Kidney epithelial cell (primary cell): ENCODE results near the gene NIPBL. TPM values are rescaled to one million over a fixed set of nuclear protein-coding genes. Genes with fewer than 3 reads are reported as not detected.
"Not testable (repeated sequence)": the region's sequence is repeated elsewhere in the genome, so short reads cannot be mapped to it uniquely, and the experiment has no call there.

ENCODE experiments used
- DNase-seq: peaks from one replicate; pipeline ENCODE4 v3.0.0-alpha.2; 2010; ENCODE audit warnings: low read depth
- H3K27me3 ChIP-seq: 2 replicates; pipeline ENCODE4 v1.6.0; 2011; ENCODE audit warnings: low read length; ENCODE audit not compliant: control insufficient read depth, insufficient read depth
- H3K36me3 ChIP-seq: 2 replicates; pipeline ENCODE4 v1.5.1; 2011; ENCODE audit warnings: low read length; ENCODE audit not compliant: control insufficient read depth, insufficient read depth
- H3K4me3 ChIP-seq: 2 replicates; pipeline ENCODE4 v1.5.1; 2011; ENCODE audit warnings: low read depth, mild to moderate bottlenecking, control low read depth, low read length
- CTCF ChIP-seq: IDR thresholded peaks from 2 replicates; pipeline ENCODE4 v1.5.1; 2011; ENCODE audit warnings: mild to moderate bottlenecking, moderate library complexity, low read length, control low read depth, inconsistent platforms; ENCODE audit not compliant: insufficient read depth, poor library complexity, severe bottlenecking
- total RNA-seq: library from RNA; depleted of rRNA; stranded (reverse); fragments of >200 nt; gene quantifications from 2 replicates; pipeline ENCODE4 v1.2.3, GENCODE V29; 2015

NIPBL gene
- total RNA-seq, 1 donor from 2014 or later = 21.1 TPM

- DNase-seq = peak; percentile 9
- H3K4me3 ChIP-seq = no peak overlapping the region
- no peaks in the 10 kb centered on the region for H3K27me3 ChIP-seq
- TF ChIP-seq CTCF = no peak
- H3K36me3 ChIP-seq = no peaks in the 10 kb centered on the region
Measured at GRCh38 chr5:37086466-37087173, 210.1 kb downstream of the NIPBL start.

GRCh38 chr5:37088009-37088408 is 211.4 kb downstream of the NIPBL start:
- Histone ChIP-seq H3K27me3 (no peaks in the 10 kb centered on the region), H3K4me3 (no peak overlapping the region), H3K36me3 (no peaks in the 10 kb centered on the region)
- DNase-seq = no peak
- TF ChIP-seq CTCF = no peak

- Histone ChIP-seq H3K36me3 (no peaks in the 10 kb centered on the region), H3K4me3 (no peak overlapping the region), H3K27me3 (no peaks in the 10 kb centered on the region)
- DNase-seq = no peak
- no peak for TF ChIP-seq CTCF
Measured at GRCh38 chr5:37090123-37090726, 213.7 kb downstream of the NIPBL start.

- H3K27me3 ChIP-seq = no peaks in the 10 kb centered on the region
Measured at GRCh38 chr5:37090781-37091180, 214.2 kb downstream of the NIPBL start.

GRCh38 chr5:37093795-37094194 is 217.2 kb downstream of the NIPBL start:
- not testable (repeated sequence) for DNase-seq, H3K4me3 ChIP-seq, H3K27me3 ChIP-seq, H3K36me3 ChIP-seq

More at GRCh38 chr5:37090781-37091180, 214.2 kb downstream of the NIPBL start:
- Histone ChIP-seq H3K36me3 (no peaks in the 10 kb centered on the region), H3K4me3 (no peak overlapping the region)
- no peak for TF ChIP-seq CTCF
- DNase-seq = no peak

GRCh38 chr5:37099267-37099666 is 222.7 kb downstream of the NIPBL start:
- H3K4me3 ChIP-seq, DNase-seq, H3K27me3 ChIP-seq, H3K36me3 ChIP-seq: not testable (repeated sequence)

- TF ChIP-seq CTCF = no peak
- Histone ChIP-seq H3K36me3 (no peaks in the 10 kb centered on the region), H3K4me3 (no peak overlapping the region), H3K27me3 (no peaks in the 10 kb centered on the region)
- DNase-seq = no peak
Measured at GRCh38 chr5:37103302-37103701, 226.7 kb downstream of the NIPBL start.
